Adrenal gland (tissue), 12 donors: ENCODE measurements around the gene SLF2. TPM values are rescaled to one million over a fixed set of nuclear protein-coding genes. Genes with fewer than 3 reads are reported as not detected.
A peak's percentile ranks its signal among the peaks of the same experiment; 100 is the strongest.

Experiments
- DNase-seq, 7 donors: peaks; one replicate each; pipeline ENCODE4 v3.0.0-alpha.2; 2019 to 2020
- H3K27ac ChIP-seq, 5 donors: fragments of 200-600 bp; sonication (generic) in 4 of 5; 1 replicate in 3 of 5; 2 replicates in 2 of 5; pipeline versions ENCODE4 v1.5.1 to v1.8.0; 2016 to 2020; ENCODE audit warnings: mild to moderate bottlenecking in 1 of 5
- H3K27me3 ChIP-seq: fragments of 200-600 bp; 2 replicates; pipeline ENCODE4 v1.8.0; 2021
- H3K36me3 ChIP-seq, 2 donors: fragments of 200-600 bp; replicated peaks in 1 of 2; 1 replicate in 1 of 2; 2 replicates in 1 of 2; pipeline versions ENCODE4 v1.5.1 to v1.8.0; 2018 to 2022
- H3K4me1 ChIP-seq, 2 donors: fragments of 200-600 bp; replicated peaks in 1 of 2; 1 replicate in 1 of 2; 2 replicates in 1 of 2; pipeline versions ENCODE4 v1.5.1 to v1.8.0; 2018 to 2021
- H3K4me3 ChIP-seq, 4 donors: fragments of 200-600 bp; sonication (generic) in 3 of 4; one replicate each; pipeline ENCODE4 v1.5.1; 2016 to 2018
- H3K9me3 ChIP-seq, 3 donors: fragments of 200-600 bp; sonication (generic) in 1 of 3; replicated peaks in 1 of 3; 1 replicate in 2 of 3; 2 replicates in 1 of 3; pipeline versions ENCODE4 v1.5.1 to v1.8.0; 2016 to 2021
- CTCF ChIP-seq, 6 experiments: fragments of 450-650 bp in 4 of 6; fragments of 200-600 bp in 2 of 6; sonication (generic) in 1 of 6; IDR thresholded peaks; 1 replicate in 5 of 6; 2 replicates in 1 of 6; pipeline versions ENCODE4 v1.5.1 to v1.8.0; 2016 to 2021; ENCODE audit warnings: antibody characterized with exemption in 6 of 6, mild to moderate bottlenecking in 2 of 6, moderate library complexity in 1 of 6
- POLR2A ChIP-seq, 2 donors: fragments of 450-650 bp; IDR thresholded peaks; one replicate each; pipeline ENCODE4 v1.6.1; 2017; ENCODE audit warnings: antibody characterized with exemption in 2 of 2, mild to moderate bottlenecking in 2 of 2, moderate library complexity in 1 of 2
- WGBS, 4 donors: extraction: QIAGEN DNeasy Blood & Tissue Kit in 2 of 4; methylation state at CpG; one replicate each; pipeline versions ENCODE4 v1.1.5 to v1.1.7; 2013 to 2017; 5-methylcytosine and 5-hydroxymethylcytosine counted together
- intact Hi-C, 2 donors: fragments of 100-400 bp; cut with DNase I; formaldehyde crosslinking; loops; one replicate each; pipeline versions ENCODE4 v1.14.1 to v1.15.0; 2022 to 2023
- polyA plus RNA-seq, 3 donors: library from polyadenylated mRNA; stranded (reverse); fragments of 200-250 nt in 2 of 3; fragments of 350-450 nt in 1 of 3; fragmentation: Illumina TruSeq in 1 of 3; extraction: RNeasy Lipid Tissue Mini Kit (QIAGEN cat#74804) in 1 of 3; gene quantifications; one replicate each; pipeline ENCODE4 v1.2.3, GENCODE V29; 2013 to 2014
- total RNA-seq, 9 donors: library from RNA; depleted of rRNA in 4 of 9; stranded (reverse); fragments of >200 nt in 4 of 9; fragments of 120-200 nt in 1 of 9; fragmentation: NEBNext Ultra II Directional in 1 of 9; extraction: Animal tissue kit (Norgen Biotek cat#: 25700) in 1 of 9; gene quantifications; one replicate each; pipeline versions ENCODE4 v1.1.0 to v1.2.4, GENCODE V29; 2013 to 2023
- donor health status: healthy with polysubstance abuse.
- donor health status: Bipolar disorder and iron deficiency.
- donor health status: DM: yes; HTN: yes; CAD: no.
- donor health status: DM: no; HTN: no; CAD: no.
- donor health status: DM: no; HTN: no; CAD: no.
- donor health status: DM: yes; HTN: yes; CAD: no.

The SLF2 gene
- total and polyA plus RNA-seq, 12 donors = 19.8 to 88.7 (median 35.8) TPM

- intact Hi-C loops = no loop called here
- no peak for TF ChIP-seq POLR2A (IDR thresholded peaks at IDR 0.05)
- TF ChIP-seq CTCF (IDR thresholded peaks at IDR 0.05) = no peak
- 76 to 83% (median 78%) methylated on average over 3 of the region's 3 CpGs for WGBS, 4 donors
- Histone ChIP-seq H3K36me3 (no peaks in the 10 kb centered on the region), H3K9me3 (no peaks in the 10 kb centered on the region), H3K27me3 (no peaks in the 10 kb centered on the region), H3K4me1 (no peaks in the 10 kb centered on the region), H3K27ac (no peak overlapping the region), H3K4me3 (no peak overlapping the region)
- DNase-seq = peak in 1 of 7 donors; percentile 24
Observed at GRCh38 chr10:100894033-100894432, 18.7 kb upstream of the SLF2 start.

GRCh38 chr10:100894589-100895294, 18.0 kb upstream of the SLF2 start:
- TF ChIP-seq POLR2A (IDR thresholded peaks at IDR 0.05) = no peak
- Histone ChIP-seq H3K9me3 (no peaks in the 10 kb centered on the region), H3K27me3 (no peaks in the 10 kb centered on the region)

GRCh38 chr10:100895346-100895745, 17.4 kb upstream of the SLF2 start:
- WGBS, 4 donors = 54 to 63% (median 58%) methylated on average over 4 of the region's 4 CpGs
- Histone ChIP-seq H3K27me3 (no peaks in the 10 kb centered on the region), H3K9me3 (no peaks in the 10 kb centered on the region), H3K4me1 (no peaks in the 10 kb centered on the region), H3K27ac (no peak overlapping the region), H3K36me3 (no peaks in the 10 kb centered on the region), H3K4me3 (no peak overlapping the region)
- TF ChIP-seq CTCF (IDR thresholded peaks at IDR 0.05) (no peak), POLR2A (IDR thresholded peaks at IDR 0.05) (no peak)
- intact Hi-C loops = no loop called here
- peak in 1 of 7 donors; percentile 23 for DNase-seq

More at GRCh38 chr10:100894589-100895294, 18.0 kb upstream of the SLF2 start:
- no peak overlapping the region for H3K27ac ChIP-seq
- intact Hi-C loops = no loop called here
- no peak overlapping the region for H3K4me3 ChIP-seq
- H3K4me1 ChIP-seq = no peaks in the 10 kb centered on the region
- H3K36me3 ChIP-seq = no peaks in the 10 kb centered on the region
- WGBS, 4 donors = 71 to 78% (median 74%) methylated on average over 7 of the region's 7 CpGs
- peak in 2 of 7 donors; percentile 14 to 29 for DNase-seq

- TF ChIP-seq POLR2A (IDR thresholded peaks at IDR 0.05) (no peak), CTCF (IDR thresholded peaks at IDR 0.05) (no peak)
- Histone ChIP-seq H3K9me3 (no peaks in the 10 kb centered on the region), H3K4me1 (no peaks in the 10 kb centered on the region), H3K36me3 (no peaks in the 10 kb centered on the region), H3K4me3 (no peak overlapping the region), H3K27ac (no peak overlapping the region), H3K27me3 (no peaks in the 10 kb centered on the region)
- peak in 2 of 7 donors; percentile 5 to 9 for DNase-seq
- WGBS, 4 donors = 95 to 100% (median 95%) methylated on average over 3 of the region's 3 CpGs
- intact Hi-C loops = no loop called here
Observed at GRCh38 chr10:100895896-100896295, 16.9 kb upstream of the SLF2 start.
